Activated naive CD4-positive, alpha-beta T cell treated with anti-CD3 and anti-CD28 coated beads, Interleukin-2, amount 50 U/mL, for 72 hours (primary cell): Measurements from ENCODE around the gene SIGLECL1. TPM values are rescaled to one million over a fixed set of nuclear protein-coding genes. Genes with fewer than 3 reads are reported as not detected.

Source experiments
- ATAC-seq, 2 donors: fragments of 150-1000 bp; cut with Tn5 transposase; 2 replicates each; pipeline ENCODE4 v1.10.0; 2021; ENCODE audit warnings: mild to moderate bottlenecking in 2 of 2, moderate library complexity in 2 of 2
- DNase-seq, 2 donors: peaks; one replicate each; pipeline ENCODE4 v3.0.0; 2021 to 2022; ENCODE audit warnings: low spot score in 2 of 2
- H3K27ac Mint-ChIP-seq, 2 donors: one replicate each; pipeline ENCODE4 v1.8.0; 2022; ENCODE audit warnings: mild to moderate bottlenecking in 2 of 2, mixed read lengths in 2 of 2
- H3K36me3 Mint-ChIP-seq, 2 donors: one replicate each; pipeline ENCODE4 v1.8.0; 2022; ENCODE audit warnings: mixed read lengths in 2 of 2
- H3K9me3 Mint-ChIP-seq, 2 donors: one replicate each; pipeline ENCODE4 v1.8.0; 2022; ENCODE audit warnings: mixed read lengths in 2 of 2
- total RNA-seq, 2 donors: library from RNA; stranded (reverse); gene quantifications; one replicate each; pipeline ENCODE4 v1.2.3, GENCODE V29; 2022

Gene SIGLECL1
- total RNA-seq, 2 donors from 2014 or later: not detected

- H3K27ac Mint-ChIP-seq: no peak overlapping the region
- no peak for DNase-seq
- no peaks in the 10 kb centered on the region for H3K36me3 Mint-ChIP-seq
- ATAC-seq: no peak
- H3K9me3 Mint-ChIP-seq: no peaks in the 10 kb centered on the region
These were observed 7.8 kb upstream of the SIGLECL1 start for GRCh38 chr19:51242881-51243630.

GRCh38 chr19:51246164-51246552, 4.7 kb upstream of the SIGLECL1 start:
- H3K27ac Mint-ChIP-seq: no peak overlapping the region
- no peak for ATAC-seq
- H3K9me3 Mint-ChIP-seq: no peaks in the 10 kb centered on the region
- no peak for DNase-seq
- no peaks in the 10 kb centered on the region for H3K36me3 Mint-ChIP-seq

GRCh38 chr19:51247972-51248590, 2.8 kb upstream of the SIGLECL1 start:
- no peak overlapping the region for H3K27ac Mint-ChIP-seq
- DNase-seq (no peak), ATAC-seq (no peak)
- no peaks in the 10 kb centered on the region for H3K36me3 Mint-ChIP-seq
- H3K9me3 Mint-ChIP-seq: no peaks in the 10 kb centered on the region

GRCh38 chr19:51251468-51251820, 564 bp downstream of the SIGLECL1 start:
- Mint-ChIP-seq H3K36me3 (no peaks in the 10 kb centered on the region), H3K9me3 (no peaks in the 10 kb centered on the region), H3K27ac (no peak overlapping the region)
- DNase-seq (no peak), ATAC-seq (no peak)

- no peaks in the 10 kb centered on the region for H3K9me3 Mint-ChIP-seq
- H3K27ac Mint-ChIP-seq: peak overlapping the region in 1 of 2 donors; percentile 51
- ATAC-seq (no peak), DNase-seq (no peak)
- no peaks in the 10 kb centered on the region for H3K36me3 Mint-ChIP-seq
These were observed 1.6 kb downstream of the SIGLECL1 start for GRCh38 chr19:51252306-51253079.

- H3K27ac Mint-ChIP-seq: no peak overlapping the region
- no peaks in the 10 kb centered on the region for H3K36me3 Mint-ChIP-seq
- H3K9me3 Mint-ChIP-seq: no peaks in the 10 kb centered on the region
- DNase-seq: no peak
- no peak for ATAC-seq
These were observed 2.4 kb downstream of the SIGLECL1 start for GRCh38 chr19:51253088-51253806.

- ATAC-seq (peak in 1 of 2 donors; percentile 77), DNase-seq (no peak)
- H3K27ac Mint-ChIP-seq: peak overlapping the region in 1 of 2 donors; percentile 6
- H3K36me3 Mint-ChIP-seq: no peaks in the 10 kb centered on the region
- no peaks in the 10 kb centered on the region for H3K9me3 Mint-ChIP-seq
These were observed 5.3 kb downstream of the SIGLECL1 start for GRCh38 chr19:51256155-51256625.

- no peak for DNase-seq
- H3K9me3 Mint-ChIP-seq: no peaks in the 10 kb centered on the region
- ATAC-seq: no peak
- no peak overlapping the region for H3K27ac Mint-ChIP-seq
- H3K36me3 Mint-ChIP-seq: no peaks in the 10 kb centered on the region
These were observed 6.6 kb downstream of the SIGLECL1 start for GRCh38 chr19:51257471-51257870.

GRCh38 chr19:51258165-51259160, 7.6 kb downstream of the SIGLECL1 start:
- no peaks in the 10 kb centered on the region for H3K36me3 Mint-ChIP-seq
- ATAC-seq (no peak), DNase-seq (no peak)
- no peaks in the 10 kb centered on the region for H3K9me3 Mint-ChIP-seq
- no peak overlapping the region for H3K27ac Mint-ChIP-seq

- Mint-ChIP-seq H3K36me3 (no peaks in the 10 kb centered on the region), H3K9me3 (no peaks in the 10 kb centered on the region), H3K27ac (no peak overlapping the region)
- peak in 1 of 2 donors; percentile 53 for DNase-seq
- no peak for ATAC-seq
These were observed 8.7 kb downstream of the SIGLECL1 start for GRCh38 chr19:51259348-51260245.

- Mint-ChIP-seq H3K27ac (no peak overlapping the region), H3K9me3 (no peaks in the 10 kb centered on the region), H3K36me3 (no peaks in the 10 kb centered on the region)
- no peak for ATAC-seq
- no peak for DNase-seq
These were observed 12.9 kb downstream of the SIGLECL1 start for GRCh38 chr19:51263808-51264207.

GRCh38 chr19:51271067-51271466, 20.2 kb downstream of the SIGLECL1 start:
- no peak for ATAC-seq
- Mint-ChIP-seq H3K36me3 (no peaks in the 10 kb centered on the region), H3K9me3 (no peaks in the 10 kb centered on the region), H3K27ac (no peak overlapping the region)
- DNase-seq: no peak

GRCh38 chr19:51272183-51272810, 21.4 kb downstream of the SIGLECL1 start:
- ATAC-seq (peak in 1 of 2 donors; percentile 73), DNase-seq (no peak)
- peak overlapping the region in 1 of 2 donors; percentile 66 for H3K27ac Mint-ChIP-seq
- H3K36me3 Mint-ChIP-seq: no peaks in the 10 kb centered on the region
- no peaks in the 10 kb centered on the region for H3K9me3 Mint-ChIP-seq

GRCh38 chr19:51274049-51274770, 23.3 kb downstream of the SIGLECL1 start:
- DNase-seq (no peak), ATAC-seq (peak in 1 of 2 donors; percentile 22)
- Mint-ChIP-seq H3K27ac (peak overlapping the region in 1 of 2 donors; percentile 3), H3K36me3 (no peaks in the 10 kb centered on the region), H3K9me3 (no peaks in the 10 kb centered on the region)
